PFSK-1 (cell line): ENCODE data around the gene PIGB.

Experiments
- POLR2AphosphoS5 ChIP-seq: IDR thresholded peaks from 2 replicates; pipeline ENCODE4 v1.6.1; 2012; ENCODE audit warnings: low read depth, mild to moderate bottlenecking, control low read depth, low read length, moderate library complexity
- TF ChIP-seq, protein P1 (sequence below), 2 experiments: IDR thresholded peaks; 2 replicates each; pipeline versions ENCODE4 v1.6.1 to v1.8.0; 2011 to 2012; ENCODE audit warnings: low read depth in 2 of 2, low read length in 2 of 2, control low read depth in 1 of 2, inconsistent platforms in 1 of 2, mild to moderate bottlenecking in 1 of 2, moderate library complexity in 1 of 2; ENCODE audit not compliant: insufficient read depth in 1 of 2

DNA sequence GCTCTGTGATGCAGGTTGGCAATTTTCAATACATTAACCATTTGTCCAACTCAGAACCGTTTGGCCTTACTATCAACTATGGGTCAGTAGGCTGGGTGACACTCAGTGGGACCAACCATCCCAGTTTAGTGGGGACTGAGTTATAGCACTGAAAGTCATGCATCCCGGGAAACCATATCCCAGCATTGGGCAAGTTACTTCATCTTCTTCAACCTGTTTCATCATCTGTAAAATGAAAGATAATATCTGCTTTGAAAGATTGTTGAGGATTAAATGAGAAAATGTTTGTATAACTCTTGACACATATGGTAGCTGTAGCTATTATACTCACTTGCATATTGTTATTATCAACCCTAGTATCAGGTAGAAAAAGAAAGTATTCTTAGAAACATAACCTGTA is 41.3 kb upstream of the PIGB start:
- TF ChIP-seq, protein P1, sequence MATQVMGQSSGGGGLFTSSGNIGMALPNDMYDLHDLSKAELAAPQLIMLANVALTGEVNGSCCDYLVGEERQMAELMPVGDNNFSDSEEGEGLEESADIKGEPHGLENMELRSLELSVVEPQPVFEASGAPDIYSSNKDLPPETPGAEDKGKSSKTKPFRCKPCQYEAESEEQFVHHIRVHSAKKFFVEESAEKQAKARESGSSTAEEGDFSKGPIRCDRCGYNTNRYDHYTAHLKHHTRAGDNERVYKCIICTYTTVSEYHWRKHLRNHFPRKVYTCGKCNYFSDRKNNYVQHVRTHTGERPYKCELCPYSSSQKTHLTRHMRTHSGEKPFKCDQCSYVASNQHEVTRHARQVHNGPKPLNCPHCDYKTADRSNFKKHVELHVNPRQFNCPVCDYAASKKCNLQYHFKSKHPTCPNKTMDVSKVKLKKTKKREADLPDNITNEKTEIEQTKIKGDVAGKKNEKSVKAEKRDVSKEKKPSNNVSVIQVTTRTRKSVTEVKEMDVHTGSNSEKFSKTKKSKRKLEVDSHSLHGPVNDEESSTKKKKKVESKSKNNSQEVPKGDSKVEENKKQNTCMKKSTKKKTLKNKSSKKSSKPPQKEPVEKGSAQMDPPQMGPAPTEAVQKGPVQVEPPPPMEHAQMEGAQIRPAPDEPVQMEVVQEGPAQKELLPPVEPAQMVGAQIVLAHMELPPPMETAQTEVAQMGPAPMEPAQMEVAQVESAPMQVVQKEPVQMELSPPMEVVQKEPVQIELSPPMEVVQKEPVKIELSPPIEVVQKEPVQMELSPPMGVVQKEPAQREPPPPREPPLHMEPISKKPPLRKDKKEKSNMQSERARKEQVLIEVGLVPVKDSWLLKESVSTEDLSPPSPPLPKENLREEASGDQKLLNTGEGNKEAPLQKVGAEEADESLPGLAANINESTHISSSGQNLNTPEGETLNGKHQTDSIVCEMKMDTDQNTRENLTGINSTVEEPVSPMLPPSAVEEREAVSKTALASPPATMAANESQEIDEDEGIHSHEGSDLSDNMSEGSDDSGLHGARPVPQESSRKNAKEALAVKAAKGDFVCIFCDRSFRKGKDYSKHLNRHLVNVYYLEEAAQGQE (IDR thresholded peaks at IDR 0.05; ENCODE audit: insufficient read depth in 1 of 2, low read depth in 2 of 2, low read length in 2 of 2), result no peak
- no peak for TF ChIP-seq POLR2AphosphoS5
